Measurements from ENCODE around the gene PRX. TPM values are rescaled to one million over a fixed set of nuclear protein-coding genes. Genes with fewer than 3 reads are reported as not detected.

The PRX gene
- total RNA-seq, 4 donors from 2014 or later: 0.70 to 6.1 (median 2.4) TPM

- no peaks in the 10 kb centered on the region for H3K9me3 ChIP-seq
- H3K36me3 ChIP-seq: peaks cover 10 to 50% (median 21%) of the 10 kb centered on the region in 3 donors
- no peaks in the 10 kb centered on the region for H3K27me3 ChIP-seq
- 0% methylated on average over 5 to 11 of the region's 72 CpGs for WGBS, 2 donors
- peak within 1 kb of the TSS; percentile 55 to 100 (median 92) for H3K4me3 ChIP-seq
- peaks cover 24 to 51% (median 29%) of the 10 kb centered on the region in 3 donors for H3K4me1 ChIP-seq
- H3K27ac ChIP-seq: peak within 1 kb of the TSS; percentile 91 to 100 (median 100)
- intact Hi-C loops (cut with DNase I): no loop called here
- DNase-seq: peak; percentile 89
- TF ChIP-seq, protein P1, sequence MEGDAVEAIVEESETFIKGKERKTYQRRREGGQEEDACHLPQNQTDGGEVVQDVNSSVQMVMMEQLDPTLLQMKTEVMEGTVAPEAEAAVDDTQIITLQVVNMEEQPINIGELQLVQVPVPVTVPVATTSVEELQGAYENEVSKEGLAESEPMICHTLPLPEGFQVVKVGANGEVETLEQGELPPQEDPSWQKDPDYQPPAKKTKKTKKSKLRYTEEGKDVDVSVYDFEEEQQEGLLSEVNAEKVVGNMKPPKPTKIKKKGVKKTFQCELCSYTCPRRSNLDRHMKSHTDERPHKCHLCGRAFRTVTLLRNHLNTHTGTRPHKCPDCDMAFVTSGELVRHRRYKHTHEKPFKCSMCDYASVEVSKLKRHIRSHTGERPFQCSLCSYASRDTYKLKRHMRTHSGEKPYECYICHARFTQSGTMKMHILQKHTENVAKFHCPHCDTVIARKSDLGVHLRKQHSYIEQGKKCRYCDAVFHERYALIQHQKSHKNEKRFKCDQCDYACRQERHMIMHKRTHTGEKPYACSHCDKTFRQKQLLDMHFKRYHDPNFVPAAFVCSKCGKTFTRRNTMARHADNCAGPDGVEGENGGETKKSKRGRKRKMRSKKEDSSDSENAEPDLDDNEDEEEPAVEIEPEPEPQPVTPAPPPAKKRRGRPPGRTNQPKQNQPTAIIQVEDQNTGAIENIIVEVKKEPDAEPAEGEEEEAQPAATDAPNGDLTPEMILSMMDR (IDR thresholded peaks at IDR 0.05): peak in 1 of 6 experiments; percentile 6
- TF ChIP-seq POLR2A (IDR thresholded peaks at IDR 0.05): peak in 3 of 4 donors; percentile 89 to 99 (median 90)
These were observed 31.0 kb upstream of the PRX start, which contains the start of gene SERTAD3 for GRCh38 chr19:40444000-40444824. TSS of gene SERTAD3 (minus strand) at chr19:40444335. CDS start at chr19:40442080, 2,255 bp downstream.

DNA sequence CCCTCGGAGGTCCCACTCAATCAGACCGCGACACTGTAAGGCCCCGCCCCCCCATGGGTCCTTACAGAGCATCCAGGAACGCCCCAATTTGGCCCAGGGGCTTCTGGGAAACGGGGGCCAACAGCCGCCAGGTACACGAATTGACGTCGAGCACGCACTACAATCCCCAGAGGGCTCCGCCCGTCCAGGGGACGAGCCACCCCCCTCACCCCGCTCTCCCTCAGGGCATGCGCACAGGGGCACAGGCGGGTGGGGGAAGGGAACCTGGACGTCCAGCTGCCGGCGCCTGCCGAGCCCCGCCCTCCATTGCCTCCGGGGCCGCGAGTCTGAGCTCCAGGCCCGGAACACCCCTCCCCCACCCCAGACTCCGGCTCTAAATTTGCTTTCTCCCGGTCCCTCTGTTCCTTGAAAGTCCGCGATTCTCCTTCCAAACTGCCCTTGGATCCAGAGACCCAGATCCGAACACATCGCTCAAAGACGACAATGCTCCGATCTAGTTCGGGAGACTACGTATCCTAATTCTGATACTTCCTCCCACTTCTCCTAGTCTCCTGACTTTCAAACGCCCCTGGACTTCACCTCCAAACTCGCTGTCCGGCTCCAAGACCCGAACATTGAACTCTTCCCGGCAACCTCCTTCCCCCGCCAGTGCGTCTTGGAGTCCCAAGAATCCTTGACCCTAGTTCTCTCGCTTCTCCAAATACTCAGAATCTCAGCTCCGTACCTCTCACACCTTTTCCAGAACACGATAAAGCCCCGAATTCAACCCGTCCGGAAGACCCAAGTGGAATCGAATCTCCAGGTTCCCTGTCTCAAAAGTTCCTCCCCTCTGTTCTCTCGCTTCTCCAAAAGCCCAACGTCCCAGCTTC is 30.2 kb upstream of the PRX start:
- Histone ChIP-seq H3K27ac (peak overlapping the region; percentile 91 to 100 (median 100)), H3K9me3 (no peaks in the 10 kb centered on the region), H3K4me3 (peak overlapping the region; percentile 55 to 100 (median 92)), H3K36me3 (peaks cover 10 to 42% (median 21%) of the 10 kb centered on the region in 3 donors), H3K4me1 (peaks cover 24 to 51% (median 29%) of the 10 kb centered on the region in 3 donors), H3K27me3 (no peaks in the 10 kb centered on the region)
- TF ChIP-seq POLR2A (IDR thresholded peaks at IDR 0.05): peak in 3 of 4 donors; percentile 45 to 84 (median 80)
- TF ChIP-seq, protein P1 (IDR thresholded peaks at IDR 0.05): peak in 1 of 6 experiments; percentile 35
- intact Hi-C loops (cut with DNase I): no loop called here
- 0% methylated on average over 30 to 31 of the region's 52 CpGs for WGBS, 2 donors
- DNase-seq: peak; percentile 100

- H3K4me3 ChIP-seq: peak overlapping the region; percentile 55 to 100 (median 92)
- peaks cover 10 to 33% (median 21%) of the 10 kb centered on the region in 3 donors for H3K36me3 ChIP-seq
- H3K27me3 ChIP-seq: no peaks in the 10 kb centered on the region
- TF ChIP-seq POLR2A (IDR thresholded peaks at IDR 0.05): no peak
- TF ChIP-seq, protein P1 (IDR thresholded peaks at IDR 0.05): no peak
- no peak for DNase-seq
- no peaks in the 10 kb centered on the region for H3K9me3 ChIP-seq
- H3K4me1 ChIP-seq: peaks cover 24 to 51% (median 29%) of the 10 kb centered on the region in 3 donors
- intact Hi-C loops (cut with DNase I): no loop called here
- 16 to 20% methylated on average over 18 to 21 of the region's 22 CpGs for WGBS, 2 donors
- peak overlapping the region; percentile 91 to 100 (median 100) for H3K27ac ChIP-seq
These were observed 29.4 kb upstream of the PRX start for GRCh38 chr19:40442328-40443130.

GRCh38 chr19:40441719-40442253 is 28.6 kb upstream of the PRX start:
- Histone ChIP-seq H3K27me3 (no peaks in the 10 kb centered on the region), H3K27ac (peak overlapping the region in 3 of 4 donors; percentile 91 to 100 (median 100)), H3K4me1 (peaks cover 24 to 51% (median 29%) of the 10 kb centered on the region in 3 donors), H3K9me3 (no peaks in the 10 kb centered on the region), H3K36me3 (peaks cover 10 to 26% (median 21%) of the 10 kb centered on the region in 3 donors), H3K4me3 (peak overlapping the region in 2 of 4 donors; percentile 88 to 100)
- intact Hi-C loops (cut with DNase I): no loop called here
- DNase-seq: no peak
- WGBS, 2 donors: 66 to 84% methylated on average over 5 to 8 of the region's 11 CpGs
- TF ChIP-seq, protein P1 (IDR thresholded peaks at IDR 0.05): no peak
- no peak for TF ChIP-seq POLR2A (IDR thresholded peaks at IDR 0.05)
